ENCODE measurements around the gene EXOC3. TPM values are rescaled to one million over a fixed set of nuclear protein-coding genes. Genes with fewer than 3 reads are reported as not detected.

The EXOC3 gene
- total RNA-seq, 2 donors from 2014 or later, result 38.6 to 53.7 TPM

DNA sequence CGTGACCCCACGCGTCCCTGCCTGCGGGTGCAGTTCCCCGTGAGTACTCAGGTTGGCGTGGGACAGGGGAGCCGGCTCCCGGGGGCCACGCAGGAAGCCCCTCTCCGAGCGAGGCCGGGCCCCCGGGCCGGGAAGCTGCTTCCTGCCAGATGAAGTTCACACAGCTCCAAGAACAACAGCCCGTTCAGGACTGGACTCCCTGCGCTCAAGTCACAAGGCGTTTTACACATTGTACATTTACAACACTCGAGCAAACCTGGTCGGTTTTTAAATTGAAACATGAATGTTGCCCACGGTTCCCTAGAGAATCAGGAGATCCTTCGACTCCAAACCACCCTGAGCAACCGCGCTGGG is 58.8 kb downstream of the EXOC3 start:
- Mint-ChIP-seq H3K4me3 (no peak overlapping the region), H3K4me1 (no peaks in the 10 kb centered on the region), H3K9me3 (peaks cover 1% of the 10 kb centered on the region), H3K27me3 (ENCODE audit: insufficient read depth) (peaks cover 13% of the 10 kb centered on the region), H3K27ac (no peak overlapping the region), H3K36me3 (ENCODE audit: low read depth) (no peaks in the 10 kb centered on the region)
- H3K4me3 ChIP-seq (ENCODE audit: low read length), result no peak overlapping the region
- no peaks in the 10 kb centered on the region for H3K4me1 ChIP-seq (ENCODE audit: control insufficient read depth, insufficient read depth, low read length)
- H3K9me3 ChIP-seq (ENCODE audit: control insufficient read depth, low read length), result no peaks in the 10 kb centered on the region
- no peak overlapping the region for H3K9ac ChIP-seq (ENCODE audit: extremely low read depth, low read length, poor library complexity, severe bottlenecking)
- no peaks in the 10 kb centered on the region for H3K36me3 ChIP-seq (ENCODE audit: control insufficient read depth, insufficient read depth, low read length)
- no peak for DNase-seq
- TF ChIP-seq, protein P1, sequence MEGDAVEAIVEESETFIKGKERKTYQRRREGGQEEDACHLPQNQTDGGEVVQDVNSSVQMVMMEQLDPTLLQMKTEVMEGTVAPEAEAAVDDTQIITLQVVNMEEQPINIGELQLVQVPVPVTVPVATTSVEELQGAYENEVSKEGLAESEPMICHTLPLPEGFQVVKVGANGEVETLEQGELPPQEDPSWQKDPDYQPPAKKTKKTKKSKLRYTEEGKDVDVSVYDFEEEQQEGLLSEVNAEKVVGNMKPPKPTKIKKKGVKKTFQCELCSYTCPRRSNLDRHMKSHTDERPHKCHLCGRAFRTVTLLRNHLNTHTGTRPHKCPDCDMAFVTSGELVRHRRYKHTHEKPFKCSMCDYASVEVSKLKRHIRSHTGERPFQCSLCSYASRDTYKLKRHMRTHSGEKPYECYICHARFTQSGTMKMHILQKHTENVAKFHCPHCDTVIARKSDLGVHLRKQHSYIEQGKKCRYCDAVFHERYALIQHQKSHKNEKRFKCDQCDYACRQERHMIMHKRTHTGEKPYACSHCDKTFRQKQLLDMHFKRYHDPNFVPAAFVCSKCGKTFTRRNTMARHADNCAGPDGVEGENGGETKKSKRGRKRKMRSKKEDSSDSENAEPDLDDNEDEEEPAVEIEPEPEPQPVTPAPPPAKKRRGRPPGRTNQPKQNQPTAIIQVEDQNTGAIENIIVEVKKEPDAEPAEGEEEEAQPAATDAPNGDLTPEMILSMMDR (conservative IDR thresholded peaks at IDR 0.05), result no peak
- WGBS, 2 experiments (ENCODE audit: insufficient coverage in 1 of 2, insufficient read length in 1 of 2), result 94 to 95% methylated on average over 21 to 23 of the region's 23 CpGs
- H3K27ac ChIP-seq (ENCODE audit: low read depth, low read length), result no peak overlapping the region
- peaks cover 6% of the 10 kb centered on the region for H3K27me3 ChIP-seq (ENCODE audit: control insufficient read depth, insufficient read depth, low read length, poor library complexity, severe bottlenecking)

DNA sequence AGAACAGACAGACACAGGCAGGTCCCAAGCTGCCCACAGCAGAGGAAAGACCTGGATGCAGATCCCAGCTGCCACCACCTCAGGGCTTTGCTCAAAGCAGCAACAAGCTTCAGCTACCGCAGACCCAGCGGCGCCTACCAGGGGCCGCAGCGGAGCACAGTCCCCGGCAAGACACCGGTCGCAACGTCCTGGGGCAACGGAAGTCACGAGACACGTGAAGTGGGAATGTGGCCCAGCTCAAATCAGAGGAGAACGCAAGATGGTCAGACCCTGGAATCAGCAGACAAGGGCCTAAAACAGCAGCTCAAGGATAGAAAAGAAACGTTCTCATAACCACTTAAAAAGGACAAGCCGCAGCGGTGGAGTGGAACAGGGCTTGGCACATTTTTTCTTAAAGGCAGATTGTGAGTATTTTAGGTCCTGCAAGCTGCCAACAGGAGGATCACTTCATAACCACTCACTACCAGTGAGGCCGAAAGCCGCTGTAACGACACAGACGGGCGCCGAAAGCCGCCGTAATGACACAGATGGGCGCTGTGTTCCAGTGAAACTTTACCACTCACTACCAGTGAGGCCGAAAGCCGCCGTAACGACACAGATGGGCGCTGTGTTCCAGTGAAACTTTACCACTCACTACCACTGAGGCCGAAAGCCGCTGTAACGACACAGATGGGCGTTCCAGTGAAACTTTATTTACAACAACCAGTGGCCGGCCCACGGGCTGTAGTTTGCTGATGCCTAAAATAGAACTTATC is 59.5 kb downstream of the EXOC3 start:
- Histone ChIP-seq H3K36me3 (ENCODE audit: control insufficient read depth, insufficient read depth, low read length) (no peaks in the 10 kb centered on the region), H3K27ac (ENCODE audit: low read depth, low read length) (no peak overlapping the region), H3K9me3 (ENCODE audit: control insufficient read depth, low read length) (no peaks in the 10 kb centered on the region), H3K9ac (ENCODE audit: extremely low read depth, low read length, poor library complexity, severe bottlenecking) (no peak overlapping the region), H3K4me1 (ENCODE audit: control insufficient read depth, insufficient read depth, low read length) (no peaks in the 10 kb centered on the region), H3K27me3 (ENCODE audit: control insufficient read depth, insufficient read depth, low read length, poor library complexity, severe bottlenecking) (no peaks in the 10 kb centered on the region), H3K4me3 (ENCODE audit: low read length) (no peak overlapping the region)
- DNase-seq, result peak; percentile 71
- TF ChIP-seq, protein P1 (conservative IDR thresholded peaks at IDR 0.05), result peak; percentile 15
- Mint-ChIP-seq H3K4me1 (no peaks in the 10 kb centered on the region), H3K4me3 (no peak overlapping the region), H3K27me3 (ENCODE audit: insufficient read depth) (peaks cover 8% of the 10 kb centered on the region), H3K27ac (no peak overlapping the region), H3K36me3 (ENCODE audit: low read depth) (no peaks in the 10 kb centered on the region), H3K9me3 (peaks cover 1% of the 10 kb centered on the region)
- 88 to 90% methylated on average over 35 to 36 of the region's 36 CpGs for WGBS, 2 experiments (ENCODE audit: insufficient coverage in 1 of 2, insufficient read length in 1 of 2)

- TF ChIP-seq, protein P1 (conservative IDR thresholded peaks at IDR 0.05), result no peak
- Histone ChIP-seq H3K27me3 (ENCODE audit: control insufficient read depth, insufficient read depth, low read length, poor library complexity, severe bottlenecking) (no peaks in the 10 kb centered on the region), H3K9ac (ENCODE audit: extremely low read depth, low read length, poor library complexity, severe bottlenecking) (no peak overlapping the region), H3K4me3 (ENCODE audit: low read length) (no peak overlapping the region), H3K9me3 (ENCODE audit: control insufficient read depth, low read length) (no peaks in the 10 kb centered on the region), H3K36me3 (ENCODE audit: control insufficient read depth, insufficient read depth, low read length) (no peaks in the 10 kb centered on the region), H3K4me1 (ENCODE audit: control insufficient read depth, insufficient read depth, low read length) (no peaks in the 10 kb centered on the region), H3K27ac (ENCODE audit: low read depth, low read length) (no peak overlapping the region)
- Mint-ChIP-seq H3K9me3 (peaks cover 5% of the 10 kb centered on the region), H3K36me3 (ENCODE audit: low read depth) (no peaks in the 10 kb centered on the region), H3K27me3 (ENCODE audit: insufficient read depth) (peaks cover 1% of the 10 kb centered on the region), H3K4me1 (no peaks in the 10 kb centered on the region), H3K27ac (no peak overlapping the region), H3K4me3 (no peak overlapping the region)
- DNase-seq, result no peak
- WGBS, 2 experiments (ENCODE audit: insufficient coverage in 1 of 2, insufficient read length in 1 of 2), result 82 to 87% methylated on average over 19 to 33 of the region's 33 CpGs
These were observed 61.6 kb downstream of the EXOC3 start for GRCh38 chr5:504326-505154.
